ENCODE data around the gene TRPM7. TPM values are rescaled to one million over a fixed set of nuclear protein-coding genes. Genes with fewer than 3 reads are reported as not detected.

The TRPM7 gene
- total RNA-seq, 4 donors from 2014 or later, result 8.4 to 23.2 (median 12.7) TPM

- in situ Hi-C loops (cut with MboI; ENCODE audit: low sequenced_read_pairs in 4 of 4), result no loop called here
Measured at GRCh38 chr15:50652671-50653070, 33.9 kb downstream of the TRPM7 start.

GRCh38 chr15:50641318-50641717 lies 45.3 kb downstream of the TRPM7 start:
- TF ChIP-seq CTCF (IDR thresholded peaks at IDR 0.05 in 4 of 5, conservative IDR thresholded peaks at IDR 0.05 in 1 of 5) (no peak), POLR2A (IDR thresholded peaks at IDR 0.05) (no peak)
- H3K4me3 ChIP-seq, result no peak overlapping the region
- ATAC-seq, result no peak
- peaks cover 0 to 69% of the 10 kb centered on the region in 2 donors for H3K36me3 ChIP-seq
- no peaks in the 10 kb centered on the region for H3K27me3 ChIP-seq
- H3K9me3 ChIP-seq, result no peaks in the 10 kb centered on the region
- DNase-seq, result no peak
- in situ Hi-C loops (cut with MboI; ENCODE audit: low sequenced_read_pairs in 4 of 4) (no loop called here), intact Hi-C loops (cut with DNase I; ENCODE audit: low total_unique reads) (no loop called here)
- H3K4me1 ChIP-seq, result no peaks in the 10 kb centered on the region
- H3K27ac ChIP-seq, result no peak overlapping the region

More at GRCh38 chr15:50652671-50653070, 33.9 kb downstream of the TRPM7 start:
- TF ChIP-seq POLR2A (IDR thresholded peaks at IDR 0.05), result no peak
- ATAC-seq (no peak), DNase-seq (no peak)
- Histone ChIP-seq H3K27me3 (no peaks in the 10 kb centered on the region), H3K4me3 (no peak overlapping the region), H3K36me3 (peaks cover 0 to 57% of the 10 kb centered on the region in 2 donors), H3K4me1 (no peaks in the 10 kb centered on the region), H3K27ac (no peak overlapping the region), H3K9me3 (no peaks in the 10 kb centered on the region)
- intact Hi-C loops (cut with DNase I; ENCODE audit: low total_unique reads), result no loop called here

GRCh38 chr15:50636146-50636545 lies 50.5 kb downstream of the TRPM7 start:
- no peak overlapping the region for H3K27ac ChIP-seq
- H3K27me3 ChIP-seq, result no peaks in the 10 kb centered on the region
- in situ Hi-C loops (cut with MboI; ENCODE audit: low sequenced_read_pairs in 4 of 4) (no loop called here), intact Hi-C loops (cut with DNase I; ENCODE audit: low total_unique reads) (no loop called here)
- no peaks in the 10 kb centered on the region for H3K9me3 ChIP-seq
- no peak overlapping the region for H3K4me3 ChIP-seq
- DNase-seq, result no peak
- no peak for TF ChIP-seq POLR2A (IDR thresholded peaks at IDR 0.05)
- TF ChIP-seq CTCF (IDR thresholded peaks at IDR 0.05 in 4 of 5, conservative IDR thresholded peaks at IDR 0.05 in 1 of 5), result no peak
- no peak for ATAC-seq
- H3K4me1 ChIP-seq, result no peaks in the 10 kb centered on the region
- H3K36me3 ChIP-seq, result peaks cover 0 to 79% of the 10 kb centered on the region in 2 donors

GRCh38 chr15:50633653-50634052 lies 52.9 kb downstream of the TRPM7 start:
- intact Hi-C loops (cut with DNase I; ENCODE audit: low total_unique reads) (no loop called here), in situ Hi-C loops (cut with MboI; ENCODE audit: low sequenced_read_pairs in 4 of 4) (no loop called here)
- TF ChIP-seq POLR2A (IDR thresholded peaks at IDR 0.05), result no peak
- no peak for TF ChIP-seq CTCF (IDR thresholded peaks at IDR 0.05 in 4 of 5, conservative IDR thresholded peaks at IDR 0.05 in 1 of 5)
- no peak for DNase-seq
- Histone ChIP-seq H3K36me3 (peaks cover 0 to 91% of the 10 kb centered on the region in 2 donors), H3K4me3 (no peak overlapping the region), H3K27me3 (no peaks in the 10 kb centered on the region), H3K9me3 (no peaks in the 10 kb centered on the region), H3K27ac (no peak overlapping the region), H3K4me1 (no peaks in the 10 kb centered on the region)
- no peak for ATAC-seq

GRCh38 chr15:50628421-50628820 lies 58.2 kb downstream of the TRPM7 start:
- ATAC-seq, result no peak
- Histone ChIP-seq H3K27me3 (no peaks in the 10 kb centered on the region), H3K36me3 (peaks cover 0 to 69% of the 10 kb centered on the region in 2 donors), H3K4me1 (no peaks in the 10 kb centered on the region), H3K27ac (no peak overlapping the region), H3K4me3 (no peak overlapping the region), H3K9me3 (no peaks in the 10 kb centered on the region)
- intact Hi-C loops (cut with DNase I; ENCODE audit: low total_unique reads) (no loop called here), in situ Hi-C loops (cut with MboI; ENCODE audit: low sequenced_read_pairs in 4 of 4) (no loop called here)
- no peak for TF ChIP-seq CTCF (IDR thresholded peaks at IDR 0.05 in 4 of 5, conservative IDR thresholded peaks at IDR 0.05 in 1 of 5)
- TF ChIP-seq POLR2A (IDR thresholded peaks at IDR 0.05), result no peak
- no peak for DNase-seq

Data from gastrocnemius medialis (tissue), 4 donors.